ENCODE measurements around the gene PER1.

PER1 gene

GRCh38 chr17:8166731-8167130 lies 14.5 kb upstream of the PER1 start:
- no peak for DNase-seq (ENCODE audit: low read depth)

DNA sequence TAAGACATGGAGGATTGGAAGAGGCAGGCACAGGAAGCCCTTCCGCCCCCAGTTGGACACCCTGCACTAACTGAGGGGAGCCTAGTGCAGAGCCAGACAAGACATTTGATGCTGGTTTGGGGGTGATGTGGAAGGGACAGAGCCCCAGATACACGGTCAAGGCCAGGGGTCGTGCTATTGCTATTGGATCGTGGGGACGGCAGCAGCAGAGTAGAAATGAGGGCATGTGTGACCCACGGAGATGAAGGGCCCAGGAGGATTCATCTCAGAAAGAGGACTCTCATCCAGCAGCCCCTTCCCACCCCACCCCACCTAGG lies 12.6 kb upstream of the PER1 start:
- DNase-seq (ENCODE audit: low read depth): no peak

DNA sequence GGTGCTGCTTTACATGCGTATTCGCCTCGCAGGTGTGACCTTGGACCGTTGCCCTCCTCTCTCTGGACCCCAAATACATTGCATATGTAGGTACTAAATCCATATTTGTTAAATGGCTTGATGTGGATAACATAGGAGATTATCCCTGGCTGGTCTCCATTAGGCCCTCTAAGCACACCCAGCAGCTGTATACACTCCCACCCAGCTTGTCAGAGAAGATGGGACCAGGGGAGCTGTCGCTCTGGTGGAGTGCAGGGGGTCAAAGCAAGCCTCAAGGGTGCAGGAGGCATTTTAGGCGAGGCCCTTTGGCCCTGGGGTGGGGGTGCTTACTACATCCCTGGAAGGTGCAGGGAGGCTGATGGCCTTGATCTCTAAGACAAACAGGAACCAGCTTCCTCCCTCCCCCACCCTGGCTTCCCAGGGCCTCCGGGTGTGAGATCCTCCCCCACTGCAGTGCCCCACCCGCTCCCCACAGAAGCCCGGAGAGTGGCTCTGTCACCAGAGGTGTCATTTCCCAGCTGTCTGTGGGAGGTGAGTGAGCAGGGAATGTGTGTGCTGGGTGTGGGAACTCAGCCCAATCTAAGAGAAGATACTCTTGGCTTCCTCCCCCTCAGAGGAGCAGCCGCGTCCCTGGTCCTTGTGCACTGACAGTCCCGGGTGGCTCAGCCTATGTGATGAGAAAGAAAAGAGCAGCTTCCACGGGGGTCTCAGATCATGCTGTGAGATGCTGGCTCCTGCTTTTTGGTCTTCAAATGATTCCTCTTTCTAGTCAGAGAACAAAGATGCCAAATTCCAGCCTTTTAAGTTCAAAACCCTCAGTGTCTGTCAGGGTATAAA lies 12.0 kb upstream of the PER1 start:
- DNase-seq (ENCODE audit: low read depth): no peak

DNA sequence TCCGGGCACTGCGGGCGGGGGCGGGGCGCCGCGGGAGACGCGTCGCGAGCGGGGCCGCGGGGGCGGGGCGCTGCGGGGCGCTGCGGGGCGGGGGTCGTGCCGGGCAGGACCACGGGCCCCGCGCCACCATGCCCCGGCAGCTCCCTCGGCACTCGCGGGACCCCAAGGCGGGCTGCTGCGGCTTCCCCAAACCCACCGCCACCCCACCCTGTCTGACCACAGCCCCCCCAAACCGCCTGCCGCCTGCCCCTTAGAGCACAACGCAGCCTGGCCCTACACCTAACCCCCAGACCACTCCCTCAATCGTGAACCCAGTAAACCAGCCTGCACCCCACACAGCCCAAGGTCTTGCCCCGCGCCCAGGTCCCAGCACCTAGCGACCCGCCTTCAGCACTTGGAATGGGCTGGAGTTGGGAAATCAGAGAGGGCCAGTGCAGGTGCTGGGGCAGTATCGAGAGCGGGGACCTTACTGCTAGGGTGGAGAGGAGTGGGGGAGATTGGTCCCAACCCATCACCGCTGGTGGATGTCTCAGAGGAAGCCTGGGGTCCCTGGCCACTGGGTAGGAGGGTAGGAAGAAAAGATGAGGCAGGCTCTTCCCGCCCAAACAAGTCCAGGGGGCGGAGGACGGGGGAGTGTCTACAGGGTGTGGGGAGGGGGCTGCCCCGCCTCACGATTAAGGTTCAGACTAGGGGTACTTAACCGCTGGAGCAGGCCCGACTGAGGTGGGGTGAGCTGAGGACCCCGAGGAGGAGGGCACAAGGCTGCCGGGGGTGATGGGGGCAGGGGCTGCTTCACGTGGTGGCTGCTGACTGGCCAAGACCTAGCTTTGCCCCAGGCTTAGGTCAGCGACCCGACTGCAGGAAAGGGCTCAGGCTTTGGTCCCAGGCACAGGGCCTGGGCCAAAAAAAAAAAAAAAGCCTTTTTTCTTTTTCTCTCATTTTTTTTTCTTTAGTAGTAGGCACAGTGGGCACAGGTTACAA lies 11.1 kb upstream of the PER1 start:
- no peak for DNase-seq (ENCODE audit: low read depth)

GRCh38 chr17:8162233-8162996 lies 10.2 kb upstream of the PER1 start, which contains the start of gene VAMP2:
TSS of gene VAMP2 (minus strand) at chr17:8162948. CDS start at chr17:8162879, 69 bp downstream.
- DNase-seq (ENCODE audit: low read depth): no peak

- no peak for DNase-seq (ENCODE audit: low read depth)
Measured at GRCh38 chr17:8161289-8162232, 9.4 kb upstream of the PER1 start.

DNA sequence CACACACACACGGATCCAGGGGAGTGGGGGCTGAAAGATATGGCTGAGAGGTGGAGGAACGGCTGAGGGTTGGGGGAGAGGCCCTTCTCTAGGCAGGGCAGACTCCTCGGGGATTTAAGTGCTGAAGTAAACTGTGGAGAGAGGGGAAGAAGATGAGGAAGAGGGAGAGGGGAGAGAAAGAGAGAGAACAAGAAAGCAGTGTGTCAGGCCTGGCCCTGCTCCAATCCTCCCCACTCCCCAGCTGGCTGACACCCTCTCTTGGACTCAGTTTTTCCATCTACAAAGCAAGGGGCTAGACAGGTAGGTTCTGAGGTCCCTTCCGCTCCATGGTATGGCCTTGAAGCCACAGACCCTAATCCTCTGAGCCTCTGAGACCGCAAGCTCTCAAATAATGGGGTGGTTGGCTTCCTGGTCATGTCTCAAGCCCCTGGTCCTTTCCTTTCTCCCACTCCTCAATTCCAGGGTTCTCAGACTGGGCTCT lies 8.6 kb upstream of the PER1 start:
- no peak for DNase-seq (ENCODE audit: low read depth)

- no peak for DNase-seq (ENCODE audit: low read depth)
Measured at GRCh38 chr17:8160224-8160577, 8.0 kb upstream of the PER1 start.

DNA sequence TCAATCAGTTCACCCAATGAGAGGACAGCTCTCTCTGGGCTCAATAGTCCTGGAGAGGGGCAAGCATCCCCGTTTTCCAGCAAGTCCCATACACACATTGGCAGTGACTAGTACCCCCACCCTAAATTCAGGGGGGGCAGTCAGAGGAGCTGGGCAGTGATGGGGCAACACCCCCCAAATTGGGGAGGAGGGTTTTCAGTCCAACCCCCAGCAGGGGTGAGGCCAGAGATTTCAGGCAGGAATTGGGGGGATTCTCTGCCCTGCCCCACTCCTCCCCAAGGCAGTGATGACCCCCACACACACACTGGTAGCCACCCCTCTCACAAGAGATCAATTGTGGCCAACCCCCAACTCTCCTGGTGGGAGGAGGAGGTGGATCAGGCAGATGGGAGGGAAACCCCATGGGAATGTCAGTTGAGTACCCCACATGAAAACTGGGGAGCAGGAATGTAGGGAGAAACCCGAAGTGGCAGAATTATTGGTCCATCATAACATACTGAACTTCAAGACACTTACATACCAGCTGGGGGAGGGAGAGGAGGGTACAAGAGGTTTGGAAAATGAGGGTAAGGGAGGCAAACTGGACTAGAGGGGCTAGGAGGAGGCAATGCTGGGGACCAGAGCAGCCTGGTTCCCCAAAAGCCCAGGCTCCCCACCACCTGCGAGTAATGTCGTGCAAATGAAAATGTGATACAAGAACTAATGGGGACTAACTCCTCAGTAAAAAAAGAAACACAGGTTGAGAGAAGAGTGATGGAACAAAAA lies 7.4 kb upstream of the PER1 start:
- DNase-seq (ENCODE audit: low read depth): no peak

GRCh38 chr17:8159032-8159400 lies 6.8 kb upstream of the PER1 start:
- no peak for DNase-seq (ENCODE audit: low read depth)

- DNase-seq (ENCODE audit: low read depth): peak; percentile 84
Measured at GRCh38 chr17:8158267-8159031, 6.2 kb upstream of the PER1 start.

- peak; percentile 100 for DNase-seq (ENCODE audit: low read depth)
Measured at GRCh38 chr17:8156246-8156992, 4.2 kb upstream of the PER1 start.

GRCh38 chr17:8155996-8156245 lies 3.7 kb upstream of the PER1 start:
- DNase-seq (ENCODE audit: low read depth): no peak

DNA sequence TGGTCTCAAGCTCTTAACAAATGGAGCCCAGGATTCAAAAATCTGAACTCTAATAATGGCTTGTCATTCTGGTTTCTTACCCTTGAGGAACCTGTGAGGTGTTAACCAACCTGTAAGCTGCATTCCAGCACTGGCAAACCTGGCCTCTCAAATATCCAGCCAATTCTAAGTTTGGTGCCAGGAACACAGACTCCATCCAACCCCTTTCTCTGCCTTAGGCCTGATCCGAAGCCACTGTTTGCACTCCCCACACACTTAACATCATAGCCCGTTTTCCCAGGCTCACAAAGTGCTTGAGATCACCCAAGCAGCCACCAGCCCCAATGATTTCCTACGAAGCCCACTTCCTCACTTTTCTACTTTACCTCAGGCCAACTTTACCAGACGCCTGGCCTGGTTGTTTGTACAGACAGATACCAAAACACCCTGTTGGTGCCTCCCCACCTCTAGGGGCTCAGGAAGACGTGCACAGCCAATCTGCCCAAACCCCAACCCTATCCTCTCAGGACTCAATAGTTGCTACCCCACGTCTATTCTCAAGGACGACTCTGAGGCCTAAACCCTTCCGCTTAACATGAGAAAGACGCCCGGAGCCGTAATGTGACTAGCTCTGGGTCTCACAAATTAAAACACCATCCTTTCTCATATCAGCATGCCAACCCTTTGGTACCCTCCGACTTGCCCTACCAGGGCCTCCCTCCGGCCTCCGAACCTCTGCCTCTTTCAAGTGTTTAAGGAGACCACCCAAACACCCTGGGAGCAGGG lies 3.2 kb upstream of the PER1 start:
- DNase-seq (ENCODE audit: low read depth): no peak

DNA sequence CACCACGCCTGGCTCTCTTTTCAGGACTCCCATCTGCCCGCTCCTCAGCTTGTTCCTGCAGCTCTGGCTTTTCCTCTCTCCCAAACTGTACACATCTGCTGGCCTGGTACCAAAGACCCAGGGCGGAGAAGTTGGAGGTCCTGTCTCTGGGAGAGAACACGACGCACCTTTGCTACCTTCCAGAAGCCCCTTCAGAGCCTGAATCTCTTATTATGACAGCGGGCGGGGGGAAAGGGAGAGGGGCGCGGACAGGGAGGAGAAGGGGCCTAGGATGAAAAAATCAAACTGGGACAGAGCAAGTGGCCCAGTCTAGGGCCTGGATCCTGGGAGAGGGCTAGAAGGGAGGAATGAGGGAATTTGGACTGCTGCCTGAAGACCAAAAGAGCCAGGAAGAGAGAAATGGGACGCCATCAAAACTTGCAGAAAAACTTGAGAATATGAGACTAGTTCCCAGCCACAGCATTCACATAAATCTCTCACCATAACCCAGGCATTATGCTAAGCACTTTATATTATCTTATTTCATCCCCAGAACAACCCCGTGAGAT lies 2.5 kb upstream of the PER1 start:
- no peak for DNase-seq (ENCODE audit: low read depth)

DNA sequence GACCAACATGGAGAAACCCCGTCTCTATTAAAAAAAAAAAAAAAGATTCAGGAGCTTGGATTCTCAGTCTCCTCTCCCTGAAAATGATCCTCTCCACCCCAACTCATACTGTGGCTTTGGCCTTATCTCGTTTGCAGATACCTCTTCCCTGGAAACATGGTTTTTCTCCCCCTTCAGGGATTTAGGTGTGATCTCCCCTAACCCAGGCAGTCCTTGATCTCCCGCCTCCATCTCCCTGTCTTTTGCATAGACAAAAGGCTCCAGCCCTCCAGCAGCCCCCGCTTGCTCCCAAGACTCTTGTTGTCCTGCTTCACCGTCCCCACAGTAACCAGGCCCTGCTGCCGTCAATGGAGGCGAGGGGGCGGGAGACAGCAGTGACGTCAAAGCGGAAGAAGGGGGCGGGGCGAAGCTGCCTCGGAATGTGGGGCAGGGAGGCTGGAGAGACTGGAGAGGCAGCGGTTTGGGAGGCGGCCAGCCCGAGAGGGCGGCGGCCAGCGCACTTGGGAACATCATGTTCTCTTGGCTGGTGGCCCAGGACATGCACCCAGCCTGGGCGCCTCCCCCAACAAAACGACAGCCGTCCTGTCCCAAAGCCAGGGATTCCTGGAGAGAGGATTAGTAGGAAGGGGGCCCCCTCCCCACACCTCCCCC lies 1.9 kb upstream of the PER1 start:
- DNase-seq (ENCODE audit: low read depth): peak; percentile 96

DNA sequence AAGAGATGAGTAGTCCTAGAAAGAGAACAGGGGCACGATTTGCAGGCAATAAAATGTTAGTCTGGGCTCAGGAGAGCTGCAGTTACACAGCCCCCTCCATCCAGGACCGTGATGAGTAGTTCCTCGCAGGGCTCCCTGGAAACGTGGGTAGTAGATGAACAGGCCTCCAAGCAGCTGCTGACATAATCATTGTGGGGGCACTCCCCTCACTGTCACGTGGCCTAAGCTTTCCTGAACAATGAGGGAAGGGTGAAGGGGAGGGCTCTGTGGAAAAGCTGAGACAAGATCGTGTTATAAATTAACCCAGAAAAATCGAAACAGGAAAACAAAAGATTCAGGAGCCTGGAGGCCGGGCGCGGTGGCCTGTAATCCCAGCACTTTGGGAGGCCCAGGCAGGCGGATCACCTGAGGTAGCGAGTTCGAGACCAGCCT lies 1.3 kb upstream of the PER1 start:
- DNase-seq (ENCODE audit: low read depth): no peak

Data from HS-27A (cell line).